Stimulated activated effector memory CD8-positive, alpha-beta T cell treated with anti-CD3 and anti-CD28 coated beads, Interleukin-12 subunit alpha, Interleukin-12 subunit beta, amount 100 ng/mL, for 72 hours (primary cell): ENCODE results near the gene PANK1.

Source experiments
- ATAC-seq: fragments of 150-1000 bp; cut with Tn5 transposase; 2 replicates; pipeline ENCODE4 v1.10.0; 2021
- DNase-seq, 2 donors: peaks; one replicate each; pipeline ENCODE4 v3.0.0; 2021 to 2022; ENCODE audit warnings: low spot score in 2 of 2
- H3K27ac Mint-ChIP-seq: one replicate; pipeline ENCODE4 v1.8.0; 2022; ENCODE audit warnings: mild to moderate bottlenecking, mixed read lengths
- H3K36me3 Mint-ChIP-seq: one replicate; pipeline ENCODE4 v1.8.0; 2022; ENCODE audit warnings: mild to moderate bottlenecking, mixed read lengths
- H3K4me1 Mint-ChIP-seq: one replicate; pipeline ENCODE4 v1.8.0; 2022; ENCODE audit warnings: mixed read lengths
- H3K4me3 Mint-ChIP-seq: one replicate; pipeline ENCODE4 v1.8.0; 2022; ENCODE audit warnings: mild to moderate bottlenecking, mixed read lengths
- H3K9me3 Mint-ChIP-seq: one replicate; pipeline ENCODE4 v1.8.0; 2022; ENCODE audit warnings: mixed read lengths

The PANK1 gene

DNA sequence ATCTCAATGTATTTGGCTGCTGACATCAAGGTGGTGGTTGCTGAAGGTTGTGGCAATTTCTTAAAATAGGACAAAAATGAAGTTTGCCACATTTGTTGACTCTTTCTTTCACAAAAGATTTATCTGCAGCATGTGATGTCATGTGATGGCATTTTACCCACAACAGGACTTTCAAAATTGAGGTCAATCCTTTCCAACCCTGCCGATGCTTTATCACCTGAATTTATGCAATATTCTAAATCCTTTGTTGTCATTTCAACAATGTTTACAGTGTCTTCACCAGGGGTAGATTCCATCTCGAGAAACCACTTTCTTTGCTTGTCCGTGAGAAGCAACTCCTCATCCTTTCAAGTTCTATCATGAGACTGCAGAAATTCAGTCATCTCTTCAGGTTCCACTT lies 69.0 kb downstream of the PANK1 start:
- ATAC-seq (no peak), DNase-seq (no peak)
- Mint-ChIP-seq H3K27ac (no peak overlapping the region), H3K4me1 (no peaks in the 10 kb centered on the region), H3K4me3 (no peak overlapping the region), H3K9me3 (no peaks in the 10 kb centered on the region), H3K36me3 (no peaks in the 10 kb centered on the region)

- no peak for ATAC-seq
- Mint-ChIP-seq H3K4me1 (no peaks in the 10 kb centered on the region), H3K36me3 (no peaks in the 10 kb centered on the region), H3K4me3 (no peak overlapping the region), H3K9me3 (no peaks in the 10 kb centered on the region), H3K27ac (no peak overlapping the region)
- DNase-seq = no peak
Observed at GRCh38 chr10:89575031-89575430, 70.0 kb downstream of the PANK1 start.

GRCh38 chr10:89574368-89574767 lies 70.7 kb downstream of the PANK1 start:
- DNase-seq (no peak), ATAC-seq (no peak)
- Mint-ChIP-seq H3K36me3 (no peaks in the 10 kb centered on the region), H3K4me1 (no peaks in the 10 kb centered on the region), H3K9me3 (no peaks in the 10 kb centered on the region), H3K4me3 (no peak overlapping the region), H3K27ac (no peak overlapping the region)

DNA sequence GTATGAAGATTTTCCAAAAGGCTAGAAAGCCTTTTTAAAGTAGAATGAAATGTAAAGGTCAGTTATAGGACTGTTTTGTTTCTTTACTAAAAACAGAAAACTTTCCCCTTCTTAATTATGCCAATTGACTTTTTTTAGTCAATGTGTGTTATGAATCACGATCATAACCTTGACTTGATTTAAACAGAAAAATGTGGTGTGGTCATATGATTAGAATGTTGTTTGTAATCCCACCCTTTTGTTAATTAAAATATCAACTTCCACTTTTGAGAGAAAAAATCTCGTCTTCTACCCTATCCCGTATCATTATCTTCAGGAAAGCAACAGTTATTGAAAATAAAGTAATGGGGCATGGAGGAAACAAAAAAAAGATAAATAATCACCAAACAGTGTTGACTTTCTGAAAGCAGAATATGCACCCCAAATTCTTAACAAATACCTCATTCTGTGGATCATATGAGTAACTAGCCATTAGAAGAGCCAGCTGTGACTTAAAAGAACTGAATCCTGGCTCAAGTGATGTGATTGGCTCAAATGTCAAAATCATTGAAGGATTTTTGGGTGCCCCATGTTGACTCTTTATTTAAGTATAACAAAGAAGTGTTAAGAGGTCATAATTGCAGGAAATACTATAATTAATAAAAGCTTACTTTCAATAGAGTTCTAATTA lies 77.3 kb downstream of the PANK1 start:
- no peaks in the 10 kb centered on the region for H3K36me3 Mint-ChIP-seq
- ATAC-seq (no peak), DNase-seq (no peak)
- H3K4me1 Mint-ChIP-seq = no peaks in the 10 kb centered on the region
- no peak overlapping the region for H3K27ac Mint-ChIP-seq
- no peaks in the 10 kb centered on the region for H3K9me3 Mint-ChIP-seq
- H3K4me3 Mint-ChIP-seq = no peak overlapping the region

GRCh38 chr10:89566992-89567391 lies 78.0 kb downstream of the PANK1 start:
- ATAC-seq = no peak
- H3K4me3 Mint-ChIP-seq = no peak overlapping the region
- H3K4me1 Mint-ChIP-seq = no peaks in the 10 kb centered on the region
- H3K36me3 Mint-ChIP-seq = no peaks in the 10 kb centered on the region
- no peaks in the 10 kb centered on the region for H3K9me3 Mint-ChIP-seq
- no peak overlapping the region for H3K27ac Mint-ChIP-seq
- DNase-seq = no peak

DNA sequence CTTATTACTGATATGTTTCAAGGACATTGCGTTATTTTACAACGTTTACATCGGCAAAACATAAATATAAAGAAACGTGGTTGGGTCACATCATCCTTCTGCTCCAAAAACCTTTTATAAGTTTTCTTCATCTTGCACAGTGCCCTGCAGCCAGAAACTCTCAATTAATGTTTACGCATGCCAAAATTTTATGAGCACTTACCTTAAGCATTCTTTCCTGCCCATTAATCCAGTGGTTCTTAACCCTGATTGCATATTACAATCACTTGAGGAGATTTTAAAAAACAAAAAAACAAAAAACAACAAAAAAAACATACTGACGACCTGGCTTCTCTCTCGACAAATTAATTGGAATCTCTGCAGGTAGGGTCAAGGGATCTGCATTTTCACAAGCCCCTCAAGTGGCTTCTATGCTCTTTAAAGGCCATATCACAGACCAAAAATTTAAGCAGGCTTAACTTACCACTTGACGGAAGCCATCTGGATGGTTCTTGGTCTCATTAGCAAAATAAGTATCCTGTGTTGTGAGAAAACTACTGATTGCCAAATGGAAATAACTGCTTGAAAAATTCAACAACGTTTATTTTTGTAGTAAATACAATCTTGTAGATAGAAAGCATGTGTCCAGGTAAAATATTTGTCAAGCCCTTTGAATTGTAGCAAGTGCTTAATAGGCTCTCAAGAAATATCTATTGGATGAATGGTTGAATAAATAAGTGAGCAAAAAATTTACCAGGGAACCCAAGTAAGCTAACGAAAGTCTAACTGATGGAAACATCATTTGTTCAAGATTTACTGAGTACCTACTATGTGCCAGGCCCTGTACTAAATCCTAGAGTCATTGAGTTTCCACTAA lies 78.7 kb downstream of the PANK1 start:
- DNase-seq = no peak
- no peaks in the 10 kb centered on the region for H3K36me3 Mint-ChIP-seq

GRCh38 chr10:89565180-89565579 lies 79.9 kb downstream of the PANK1 start:
- no peaks in the 10 kb centered on the region for H3K4me1 Mint-ChIP-seq
- H3K4me3 Mint-ChIP-seq = no peak overlapping the region
- no peaks in the 10 kb centered on the region for H3K36me3 Mint-ChIP-seq
- no peak for ATAC-seq
- no peaks in the 10 kb centered on the region for H3K9me3 Mint-ChIP-seq
- no peak for DNase-seq
- H3K27ac Mint-ChIP-seq = no peak overlapping the region

More for the DNA sequence above, 78.7 kb downstream of the PANK1 start:
- ATAC-seq = no peak
- Mint-ChIP-seq H3K27ac (no peak overlapping the region), H3K9me3 (no peaks in the 10 kb centered on the region), H3K4me1 (no peaks in the 10 kb centered on the region), H3K4me3 (no peak overlapping the region)

DNA sequence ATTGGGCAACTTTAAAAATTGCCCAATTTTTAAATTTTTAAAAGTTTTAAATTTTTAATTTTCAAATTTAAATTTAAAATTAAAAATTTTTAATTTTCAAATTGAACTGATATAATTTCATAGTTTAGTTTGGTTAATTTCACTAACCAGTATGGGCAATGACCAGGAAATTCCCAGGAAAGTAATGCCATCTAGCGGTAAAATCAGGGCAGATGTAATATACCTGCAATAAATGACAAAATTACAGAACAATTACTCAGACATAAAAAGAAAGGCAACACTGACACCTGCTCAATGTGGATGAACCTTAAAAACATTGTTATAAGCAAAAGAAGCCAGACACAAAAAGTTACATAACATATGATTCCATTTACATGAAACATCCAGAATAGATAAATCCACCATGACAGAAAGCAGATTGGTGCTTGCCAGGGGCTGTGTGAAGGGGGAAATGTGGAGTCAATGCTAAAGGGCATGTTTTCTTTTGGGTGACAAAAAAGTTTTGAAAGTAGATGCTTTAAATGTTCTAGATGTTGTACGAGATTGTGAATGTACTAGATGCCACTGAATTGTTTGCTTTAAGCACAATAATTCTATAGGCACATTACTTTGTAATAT lies 81.1 kb downstream of the PANK1 start:
- H3K4me1 Mint-ChIP-seq = no peaks in the 10 kb centered on the region

GRCh38 chr10:89563311-89563710 lies 81.7 kb downstream of the PANK1 start:
- DNase-seq (no peak), ATAC-seq (no peak)
- H3K9me3 Mint-ChIP-seq = no peaks in the 10 kb centered on the region
- H3K27ac Mint-ChIP-seq = no peak overlapping the region
- H3K4me3 Mint-ChIP-seq = no peak overlapping the region
- no peaks in the 10 kb centered on the region for H3K36me3 Mint-ChIP-seq
- no peaks in the 10 kb centered on the region for H3K4me1 Mint-ChIP-seq

More for the DNA sequence above, 81.1 kb downstream of the PANK1 start:
- no peak overlapping the region for H3K27ac Mint-ChIP-seq
- DNase-seq = no peak
- peak; percentile 59 for ATAC-seq
- H3K36me3 Mint-ChIP-seq = no peaks in the 10 kb centered on the region
- no peaks in the 10 kb centered on the region for H3K9me3 Mint-ChIP-seq
- no peak overlapping the region for H3K4me3 Mint-ChIP-seq

DNA sequence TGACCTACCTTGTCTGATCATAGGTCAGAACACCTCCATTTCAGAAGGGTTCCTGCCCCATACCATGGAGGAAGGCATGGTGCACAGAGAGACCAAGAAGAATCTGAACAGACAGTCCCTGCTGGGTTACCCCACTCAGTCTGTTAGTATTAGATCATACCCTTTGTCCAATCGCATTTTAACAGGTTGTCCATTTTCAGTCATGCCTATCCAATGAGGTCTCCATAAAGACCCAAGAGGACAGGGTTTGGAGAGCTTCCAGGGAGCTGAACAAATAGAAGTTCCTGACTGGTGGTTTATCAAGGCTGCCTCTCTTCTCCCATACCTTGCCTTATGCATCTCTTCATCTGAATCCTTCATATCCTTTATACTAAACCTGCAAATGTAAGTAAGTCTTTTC lies 88.4 kb downstream of the PANK1 start:
- no peak overlapping the region for H3K27ac Mint-ChIP-seq

GRCh38 chr10:89555688-89556445 lies 89.2 kb downstream of the PANK1 start:
- H3K4me3 Mint-ChIP-seq = no peak overlapping the region
- no peaks in the 10 kb centered on the region for H3K4me1 Mint-ChIP-seq
- H3K36me3 Mint-ChIP-seq = peaks cover 6% of the 10 kb centered on the region
- no peaks in the 10 kb centered on the region for H3K9me3 Mint-ChIP-seq
- no peak overlapping the region for H3K27ac Mint-ChIP-seq
- DNase-seq = no peak
- ATAC-seq = no peak

More for the DNA sequence above, 88.4 kb downstream of the PANK1 start:
- ATAC-seq (no peak), DNase-seq (no peak)
- peaks cover 6% of the 10 kb centered on the region for H3K36me3 Mint-ChIP-seq
- no peaks in the 10 kb centered on the region for H3K9me3 Mint-ChIP-seq
- H3K4me3 Mint-ChIP-seq = no peak overlapping the region
- H3K4me1 Mint-ChIP-seq = no peaks in the 10 kb centered on the region

DNA sequence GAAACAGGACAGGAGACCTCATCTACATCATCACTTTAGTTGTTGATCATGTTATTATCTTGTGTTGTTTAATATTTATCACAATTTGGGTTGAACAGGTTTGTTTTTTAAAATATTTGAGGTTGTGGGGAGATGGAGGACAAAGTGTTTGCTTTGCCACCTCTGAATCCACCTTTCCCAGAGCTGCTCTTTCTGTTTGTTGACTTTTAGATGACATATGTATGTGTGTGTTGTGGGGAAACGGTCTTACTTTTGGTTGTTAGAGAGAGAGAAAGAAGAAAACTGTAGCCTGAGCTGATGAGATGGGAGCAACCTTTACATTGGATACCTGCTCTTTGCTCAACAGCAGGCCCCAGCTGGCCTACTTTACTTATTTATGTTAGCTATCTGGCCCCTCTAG lies 90.6 kb downstream of the PANK1 start:
- no peaks in the 10 kb centered on the region for H3K4me1 Mint-ChIP-seq
- peaks cover 6% of the 10 kb centered on the region for H3K36me3 Mint-ChIP-seq
- H3K27ac Mint-ChIP-seq = no peak overlapping the region
- no peak for ATAC-seq
- H3K4me3 Mint-ChIP-seq = no peak overlapping the region
- DNase-seq = no peak
- no peaks in the 10 kb centered on the region for H3K9me3 Mint-ChIP-seq

- DNase-seq = no peak
- no peaks in the 10 kb centered on the region for H3K4me1 Mint-ChIP-seq
- no peaks in the 10 kb centered on the region for H3K9me3 Mint-ChIP-seq
- peaks cover 6% of the 10 kb centered on the region for H3K36me3 Mint-ChIP-seq
- H3K27ac Mint-ChIP-seq = no peak overlapping the region
- peak; percentile 11 for ATAC-seq
- no peak overlapping the region for H3K4me3 Mint-ChIP-seq
Observed at GRCh38 chr10:89553064-89553734, 91.8 kb downstream of the PANK1 start.

DNA sequence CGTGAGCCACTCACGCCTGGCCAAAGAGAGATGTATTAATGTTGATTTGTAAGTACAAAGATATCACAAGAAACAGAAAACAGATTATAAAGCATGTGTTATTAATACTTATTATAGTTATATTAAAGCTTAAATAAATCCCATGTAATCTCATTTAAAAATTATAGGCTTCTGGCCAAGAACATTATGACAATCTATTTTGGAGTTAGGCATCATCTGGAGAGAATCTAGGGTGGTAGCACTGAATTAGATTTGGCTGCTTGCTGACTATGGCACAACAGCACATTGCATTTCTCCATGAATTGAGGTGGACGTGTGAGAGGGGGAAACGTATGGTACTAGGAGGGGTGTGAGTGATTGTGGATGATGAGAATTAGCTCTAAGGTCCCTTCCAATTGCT lies 92.8 kb downstream of the PANK1 start:
- Mint-ChIP-seq H3K9me3 (no peaks in the 10 kb centered on the region), H3K27ac (no peak overlapping the region), H3K36me3 (peaks cover 6% of the 10 kb centered on the region), H3K4me1 (no peaks in the 10 kb centered on the region), H3K4me3 (no peak overlapping the region)
- ATAC-seq = no peak
- DNase-seq = no peak

DNA sequence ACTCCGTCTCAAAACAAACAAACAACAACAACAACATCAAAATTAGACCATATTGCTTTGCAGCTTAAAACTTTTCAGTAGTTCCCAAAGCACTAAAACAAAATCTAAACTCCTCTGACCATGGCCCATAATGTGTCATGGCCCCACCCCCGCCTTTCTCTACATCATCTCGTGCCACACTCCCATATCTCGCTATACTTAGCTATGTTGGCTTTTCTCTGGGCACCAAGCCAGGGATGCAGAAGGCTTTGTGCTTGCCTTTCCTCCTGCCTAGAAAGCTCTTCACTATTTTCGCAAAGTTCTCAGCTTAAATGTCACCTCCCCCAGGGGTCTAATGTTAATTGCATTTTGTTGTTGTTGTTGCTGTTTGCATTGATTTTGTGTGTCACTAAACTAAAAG lies 94.5 kb downstream of the PANK1 start:
- Mint-ChIP-seq H3K4me3 (no peak overlapping the region), H3K9me3 (no peaks in the 10 kb centered on the region), H3K4me1 (no peaks in the 10 kb centered on the region), H3K27ac (no peak overlapping the region), H3K36me3 (peaks cover 6% of the 10 kb centered on the region)
- ATAC-seq = no peak
- DNase-seq = no peak
